Liver (tissue), 9 donors: ENCODE results near the gene LIMS2. TPM values are rescaled to one million over a fixed set of nuclear protein-coding genes. Genes with fewer than 3 reads are reported as not detected.

Source experiments
- DNase-seq: peaks from one replicate; pipeline ENCODE4 v3.0.0-alpha.2; 2017; ENCODE audit warnings: low spot score
- H3K27ac ChIP-seq, 2 donors: one replicate each; pipeline ENCODE4 v1.7.0; 2013; ENCODE audit warnings: inconsistent platforms in 2 of 2, low read length in 2 of 2, control low read depth in 1 of 2, low read depth in 1 of 2, mild to moderate bottlenecking in 1 of 2
- H3K27me3 ChIP-seq, 4 donors: one replicate each; pipeline versions ENCODE4 v1.6.1 to v1.7.0; 2013; ENCODE audit warnings: low read length in 3 of 4, inconsistent platforms in 1 of 4, mild to moderate bottlenecking in 1 of 4, moderate library complexity in 1 of 4; ENCODE audit not compliant: control insufficient read depth in 4 of 4, insufficient read depth in 4 of 4
- H3K36me3 ChIP-seq, 4 donors: one replicate each; pipeline versions ENCODE4 v1.6.1 to v1.7.0; 2013; ENCODE audit warnings: low read length in 3 of 4, mild to moderate bottlenecking in 3 of 4, low read depth in 1 of 4, moderate library complexity in 1 of 4; ENCODE audit not compliant: control insufficient read depth in 4 of 4, insufficient read depth in 3 of 4
- H3K4me1 ChIP-seq, 4 donors: one replicate each; pipeline versions ENCODE4 v1.6.1 to v1.7.0; 2013; ENCODE audit warnings: low read length in 3 of 4, mild to moderate bottlenecking in 3 of 4, moderate library complexity in 1 of 4; ENCODE audit not compliant: control insufficient read depth in 4 of 4, insufficient read depth in 4 of 4
- H3K4me3 ChIP-seq, 3 donors: one replicate each; pipeline versions ENCODE4 v1.6.1 to v1.7.0; 2013; ENCODE audit warnings: low read length in 3 of 3, control low read depth in 1 of 3, low read depth in 1 of 3, mild to moderate bottlenecking in 1 of 3
- H3K9ac ChIP-seq, 2 donors: one replicate each; pipeline ENCODE4 v1.7.0; 2013; ENCODE audit warnings: low read length in 2 of 2, mild to moderate bottlenecking in 2 of 2, moderate library complexity in 2 of 2, control low read depth in 1 of 2, low read depth in 1 of 2
- H3K9me3 ChIP-seq, 4 donors: one replicate each; pipeline versions ENCODE4 v1.6.1 to v1.7.0; 2013; ENCODE audit warnings: low read length in 3 of 4; ENCODE audit not compliant: control insufficient read depth in 4 of 4
- CTCF ChIP-seq: fragments of 150-350 bp; IDR thresholded peaks from 2 replicates; pipeline ENCODE4 v1.5.1; 2017; ENCODE audit warnings: improper control_type of control experiment, low read depth, low read length; ENCODE audit not compliant: missing input control
- FOXA1 ChIP-seq: IDR thresholded peaks from 2 replicates; pipeline ENCODE4 v1.6.1; 2016; ENCODE audit warnings: antibody characterized with exemption
- FOXA2 ChIP-seq: IDR thresholded peaks from 2 replicates; pipeline ENCODE4 v1.6.1; 2016; ENCODE audit warnings: antibody characterized with exemption
- HNF4A ChIP-seq, 2 donors: conservative IDR thresholded peaks; 2 replicates each; pipeline ENCODE4 v1.6.1; 2016; ENCODE audit warnings: antibody characterized with exemption in 2 of 2, mild to moderate bottlenecking in 2 of 2
- HNF4G ChIP-seq: IDR thresholded peaks from 2 replicates; pipeline ENCODE4 v1.6.1; 2016; ENCODE audit warnings: antibody characterized with exemption
- JUND ChIP-seq, 2 donors: IDR thresholded peaks; 2 replicates each; pipeline ENCODE4 v1.6.1; 2016; ENCODE audit warnings: antibody characterized with exemption in 2 of 2
- NR2F2 ChIP-seq: IDR thresholded peaks from 2 replicates; pipeline ENCODE4 v1.6.1; 2016; ENCODE audit warnings: antibody characterized with exemption
- RAD21 ChIP-seq, 2 donors: IDR thresholded peaks; 2 replicates each; pipeline ENCODE4 v1.6.1; 2016; ENCODE audit warnings: antibody characterized with exemption in 2 of 2, mild to moderate bottlenecking in 2 of 2
- RXRA ChIP-seq, 2 donors: IDR thresholded peaks; 2 replicates each; pipeline ENCODE4 v1.6.1; 2017 to 2018; ENCODE audit warnings: antibody characterized with exemption in 2 of 2, mild to moderate bottlenecking in 1 of 2
- ZBTB33 ChIP-seq: IDR thresholded peaks from 2 replicates; pipeline ENCODE4 v1.6.1; 2016; ENCODE audit warnings: antibody characterized with exemption
- WGBS: extraction: QIAGEN DNeasy Blood & Tissue Kit; methylation state at CpG from one replicate; pipeline ENCODE4 v1.1.7; 2013; 5-methylcytosine and 5-hydroxymethylcytosine counted together
- polyA plus RNA-seq, 2 donors: library from polyadenylated mRNA; stranded (reverse) in 1 of 2; unstranded in 1 of 2; fragments of 200-250 nt in 1 of 2; fragments of >200 nt in 1 of 2; fragmentation: Nextera tagmentation in 1 of 2; extraction: Ambion mirVana in 1 of 2; gene quantifications; one replicate each; pipeline versions ENCODE4 v1.2.1 to v1.2.3, GENCODE V29; 2013 to 2015
- total RNA-seq, 2 donors: library from RNA; depleted of rRNA; stranded (reverse); fragments of >200 nt; gene quantifications; one replicate each; pipeline ENCODE4 v1.2.3, GENCODE V29; 2014
- TF ChIP-seq, protein P1 (sequence below): IDR thresholded peaks from 2 replicates; pipeline ENCODE4 v1.6.1; 2016; ENCODE audit warnings: antibody characterized with exemption
- donor health status: healthy.
- donor health status: healthy.
- donor health status: healthy.
- donor health status: healthy.
- donor health status: healthy.

The LIMS2 gene
- total and polyA plus RNA-seq, 4 donors = 1.4 to 17.9 (median 16.1) TPM

GRCh38 chr2:127674241-127675209, 805 bp downstream of the LIMS2 start:
- WGBS = 3% methylated on average over 72 of the region's 72 CpGs
- no peaks in the 10 kb centered on the region for H3K36me3 ChIP-seq
- TF ChIP-seq RAD21 (IDR thresholded peaks at IDR 0.05) (peak in 1 of 2 donors; percentile 10), JUND (IDR thresholded peaks at IDR 0.05) (no peak), NR2F2 (peak; percentile 56), RXRA (IDR thresholded peaks at IDR 0.05) (peak in 1 of 2 donors; percentile 48), CTCF (no peak), HNF4G (no peak), ZBTB33 (no peak), HNF4A (conservative IDR thresholded peaks at IDR 0.05) (no peak), FOXA1 (no peak)
- TF ChIP-seq, protein P1, sequence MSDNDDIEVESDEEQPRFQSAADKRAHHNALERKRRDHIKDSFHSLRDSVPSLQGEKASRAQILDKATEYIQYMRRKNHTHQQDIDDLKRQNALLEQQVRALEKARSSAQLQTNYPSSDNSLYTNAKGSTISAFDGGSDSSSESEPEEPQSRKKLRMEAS = no peak
- H3K9ac ChIP-seq = peak overlapping the region in 1 of 2 donors; percentile 28
- DNase-seq = peak; percentile 35
- peak overlapping the region; percentile 47 to 85 (median 68) for H3K4me3 ChIP-seq
- no peaks in the 10 kb centered on the region for H3K9me3 ChIP-seq
- H3K27me3 ChIP-seq = no peaks in the 10 kb centered on the region
- peak overlapping the region; percentile 31 to 73 for H3K27ac ChIP-seq
- H3K4me1 ChIP-seq = peaks cover 2 to 25% (median 16%) of the 10 kb centered on the region in 4 donors

GRCh38 chr2:127673291-127674069, 1.9 kb downstream of the LIMS2 start:
- Histone ChIP-seq H3K4me3 (peak overlapping the region in 1 of 3 donors; percentile 85), H3K9ac (no peak overlapping the region), H3K9me3 (no peaks in the 10 kb centered on the region), H3K27me3 (no peaks in the 10 kb centered on the region), H3K27ac (peak overlapping the region; percentile 31 to 73), H3K36me3 (no peaks in the 10 kb centered on the region), H3K4me1 (peaks cover 2 to 25% (median 15%) of the 10 kb centered on the region in 4 donors)
- no peak for DNase-seq
- WGBS = 87% methylated on average over 17 of the region's 17 CpGs
- TF ChIP-seq FOXA2 = no peak
- TF ChIP-seq ZBTB33 = no peak
